GM19043 (cell line): ENCODE results near the gene SZT2.

ENCODE experiments used
- ATAC-seq: cut with Tn5 transposase; IDR thresholded peaks from one replicate; pipeline ENCODE4 v1.9.1; 2021; ENCODE audit warnings: low read depth; ENCODE audit not compliant: unreplicated experiment

The SZT2 gene

GRCh38 chr1:43421976-43422750 lies 32.5 kb downstream of the SZT2 start:
- no peak for ATAC-seq

GRCh38 chr1:43422995-43423671 lies 33.4 kb downstream of the SZT2 start:
- ATAC-seq = no peak

DNA sequence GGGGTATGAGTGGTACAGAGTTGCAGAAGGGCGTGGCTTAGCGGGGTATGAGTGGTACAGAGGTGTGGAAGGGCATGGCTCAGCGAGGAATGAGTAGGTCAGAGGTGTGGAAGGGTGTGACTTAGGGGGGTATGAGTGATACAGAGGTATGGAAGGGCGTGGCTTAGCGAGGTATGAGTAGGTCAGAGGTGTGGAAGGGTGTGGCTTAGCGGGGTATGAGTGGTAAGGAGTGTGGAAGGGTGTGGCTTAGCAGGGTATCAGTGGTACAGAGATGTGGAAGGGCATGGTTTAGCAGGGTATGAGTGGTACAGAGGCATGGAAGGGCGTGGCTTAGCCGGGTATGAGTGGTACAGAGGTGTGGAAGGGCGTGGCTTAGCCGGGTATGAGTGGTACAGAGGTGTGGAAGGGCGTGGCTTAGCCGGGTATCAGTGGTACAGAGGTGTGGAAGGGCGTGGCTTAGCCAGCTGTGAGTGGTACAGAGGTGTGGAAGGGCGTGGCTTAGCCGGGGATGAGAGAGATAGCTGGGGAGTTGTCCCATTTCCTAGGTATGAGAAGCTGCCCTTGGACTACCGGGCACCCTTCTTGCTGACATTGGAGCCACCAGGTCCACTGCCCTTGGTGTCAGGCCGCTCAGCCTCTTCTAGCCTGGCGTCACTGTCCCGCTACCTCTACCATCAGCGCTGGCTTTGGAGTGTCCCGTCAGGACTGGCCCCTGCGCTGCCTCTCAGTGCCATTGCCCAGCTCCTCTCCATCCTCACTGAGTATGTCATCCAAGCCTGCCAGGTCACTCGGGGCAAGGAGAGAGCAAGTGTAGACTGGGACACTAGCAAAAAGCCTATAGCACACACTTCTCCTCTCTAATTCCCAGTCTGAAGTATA lies 34.2 kb downstream of the SZT2 start:
- ATAC-seq = no peak

GRCh38 chr1:43425045-43425444 lies 35.3 kb downstream of the SZT2 start:
- no peak for ATAC-seq

DNA sequence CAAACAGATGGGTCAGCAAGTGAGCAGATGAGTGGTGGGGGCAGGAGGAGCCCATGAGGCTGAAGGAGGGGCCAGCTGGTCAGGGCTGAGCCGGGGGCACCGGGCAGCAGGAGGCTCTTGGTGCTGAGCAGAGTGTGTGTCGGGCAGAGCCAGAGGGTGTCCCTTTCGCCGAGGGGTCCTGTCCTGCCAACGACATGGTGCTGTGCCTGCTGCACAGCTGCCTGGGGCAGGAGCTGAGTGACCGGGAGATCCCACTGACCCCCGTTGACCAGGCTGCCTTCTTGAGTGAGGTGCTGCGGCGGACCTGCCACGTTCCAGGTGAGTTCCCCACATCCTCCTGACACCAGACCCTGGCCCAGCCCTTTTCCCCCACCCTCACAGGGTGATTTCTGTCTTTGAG lies 36.5 kb downstream of the SZT2 start:
- ATAC-seq = no peak

DNA sequence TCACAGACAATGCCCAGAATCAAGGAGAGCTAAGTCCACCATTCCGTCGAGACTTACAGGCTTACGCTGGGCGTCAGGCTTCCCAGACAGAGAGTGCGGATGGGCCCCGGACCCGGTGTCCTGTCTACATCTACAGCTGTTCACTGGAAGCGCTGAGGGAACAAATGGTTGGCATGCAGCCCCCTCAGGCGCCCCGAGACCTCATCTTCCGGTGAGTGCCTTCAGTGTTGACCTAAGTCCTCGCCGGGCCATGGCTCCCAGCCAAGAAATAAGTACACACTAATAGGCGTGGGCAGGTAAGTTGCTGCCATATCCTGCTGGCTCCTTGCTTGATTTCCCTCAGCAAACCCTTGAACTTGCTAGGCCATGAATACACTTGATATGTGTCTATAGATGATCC lies 37.8 kb downstream of the SZT2 start:
- no peak for ATAC-seq

GRCh38 chr1:43427941-43428340 lies 38.2 kb downstream of the SZT2 start:
- no peak for ATAC-seq

GRCh38 chr1:43430831-43431230 lies 41.1 kb downstream of the SZT2 start:
- ATAC-seq = no peak

- no peak for ATAC-seq
Measured at GRCh38 chr1:43431676-43432075, 42.0 kb downstream of the SZT2 start.

DNA sequence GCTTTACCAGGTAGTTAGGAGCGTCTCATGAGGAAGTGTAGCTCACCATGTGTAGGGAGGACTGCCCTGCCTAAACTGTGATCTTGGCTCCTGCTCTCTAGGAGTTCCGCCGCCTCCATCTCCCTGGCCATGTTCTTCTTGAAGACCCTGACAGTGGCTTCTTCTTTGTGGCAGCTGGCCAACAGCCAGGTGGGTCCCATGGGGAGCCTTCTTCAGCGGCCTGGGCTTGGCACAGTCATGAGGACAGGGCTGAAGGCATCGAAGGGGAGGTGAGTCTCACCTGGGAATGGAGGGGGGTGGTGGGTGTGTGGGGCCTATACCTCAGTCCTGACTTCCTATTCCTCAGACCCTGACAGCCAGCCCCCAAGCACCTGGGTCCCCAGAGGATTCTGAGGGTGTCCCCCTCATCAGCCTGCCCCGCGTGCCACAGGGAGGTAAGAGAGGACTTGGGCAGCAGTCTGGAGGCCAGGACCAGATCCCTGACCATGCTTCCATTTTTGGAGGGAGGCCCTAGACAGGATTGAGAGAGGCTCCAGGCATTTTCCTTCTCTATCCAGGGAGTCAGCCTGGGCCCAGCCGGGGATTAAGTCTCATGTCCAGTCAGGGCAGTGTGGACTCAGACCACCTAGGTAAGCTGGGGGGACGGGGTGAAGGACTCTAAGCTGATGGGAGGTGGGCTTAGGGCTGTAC lies 42.6 kb downstream of the SZT2 start:
- ATAC-seq = no peak

- ATAC-seq = no peak
Measured at GRCh38 chr1:43432907-43433306, 43.2 kb downstream of the SZT2 start.

DNA sequence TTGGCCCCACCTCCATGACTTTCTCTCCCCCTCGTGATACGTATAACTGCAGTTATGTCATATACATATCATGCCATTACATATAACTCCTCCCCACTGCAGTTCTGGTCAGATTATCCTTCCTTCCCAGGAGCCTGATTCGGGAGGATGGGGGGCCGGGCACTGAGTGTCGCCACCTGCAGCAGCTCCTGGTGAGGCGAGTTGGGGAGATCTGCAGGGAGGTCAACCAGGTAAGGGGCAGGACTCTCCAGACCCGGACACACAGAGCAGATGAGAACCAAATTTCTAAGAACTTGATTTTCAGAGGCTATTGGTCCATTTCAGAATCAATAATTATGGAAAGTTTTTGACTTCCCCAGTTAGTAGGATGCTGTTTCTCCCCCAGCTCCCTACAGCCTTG lies 44.6 kb downstream of the SZT2 start:
- no peak for ATAC-seq

- no peak for ATAC-seq
Measured at GRCh38 chr1:43435146-43436145, 45.7 kb downstream of the SZT2 start.

- no peak for ATAC-seq
Measured at GRCh38 chr1:43436371-43436770, 46.7 kb downstream of the SZT2 start.

DNA sequence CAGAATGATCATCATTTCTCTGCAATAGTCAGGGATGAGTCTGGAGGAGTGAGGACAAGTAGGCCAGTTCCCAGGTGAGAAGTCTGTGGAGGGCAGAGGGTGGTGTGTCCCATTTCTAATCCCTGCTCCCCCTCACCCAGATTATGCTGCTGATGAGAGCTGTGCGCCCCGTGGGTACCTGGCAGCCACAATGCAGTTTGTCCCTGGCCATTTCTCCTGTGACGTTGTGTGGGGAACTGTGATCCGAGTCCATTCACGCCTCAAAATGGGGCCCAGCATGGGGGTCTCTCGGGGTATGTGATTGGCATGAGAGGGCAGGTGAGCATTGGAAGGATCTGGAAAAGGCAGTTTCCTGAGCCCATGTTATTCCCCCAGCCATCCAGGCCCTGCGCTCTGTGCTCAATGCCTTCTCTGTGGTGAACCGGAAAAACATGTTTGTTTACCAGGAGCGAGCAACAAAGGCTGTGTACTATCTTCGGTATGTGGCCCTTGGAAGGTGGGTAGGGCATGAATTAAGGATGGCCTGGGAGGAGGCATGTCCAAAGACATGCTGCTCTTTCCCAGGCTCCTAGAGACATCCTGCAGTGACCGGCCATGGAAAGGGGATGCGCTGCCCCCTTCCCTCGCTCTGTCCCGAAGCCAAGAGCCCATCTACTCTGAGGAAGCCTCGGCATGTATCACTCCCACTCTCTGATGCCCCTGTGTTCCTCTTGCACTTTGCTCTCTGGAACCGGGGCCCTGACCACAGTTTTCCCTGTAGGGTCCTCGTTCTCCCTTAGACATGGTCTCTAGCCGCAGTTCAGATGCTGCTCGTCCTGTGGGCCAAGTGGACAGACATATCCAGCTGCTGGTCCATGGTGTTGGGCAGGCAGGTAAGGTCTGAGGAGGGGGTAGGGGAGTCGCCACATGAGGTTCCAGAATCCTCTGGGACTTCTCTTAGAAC lies 47.6 kb downstream of the SZT2 start:
- ATAC-seq = no peak

GRCh38 chr1:43438006-43438405 lies 48.3 kb downstream of the SZT2 start:
- no peak for ATAC-seq

DNA sequence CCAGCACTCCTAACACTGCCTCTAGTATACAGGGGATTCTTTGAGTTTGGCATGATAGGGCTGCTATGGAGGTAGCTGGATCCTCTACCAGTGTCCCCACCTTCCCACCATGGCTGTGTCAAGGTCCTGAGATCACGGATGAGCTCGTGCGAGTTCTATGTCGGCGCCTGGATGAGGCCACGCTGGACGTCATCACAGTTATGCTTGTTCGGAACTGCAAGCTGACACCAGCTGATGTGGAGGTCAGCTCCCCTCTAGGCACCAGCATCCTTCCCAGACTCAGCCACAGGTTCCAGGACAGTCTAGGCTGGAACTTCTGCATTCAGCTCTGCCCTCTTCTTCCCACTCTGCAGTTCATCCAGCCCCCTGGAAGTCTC lies 48.9 kb downstream of the SZT2 start:
- ATAC-seq = no peak

DNA sequence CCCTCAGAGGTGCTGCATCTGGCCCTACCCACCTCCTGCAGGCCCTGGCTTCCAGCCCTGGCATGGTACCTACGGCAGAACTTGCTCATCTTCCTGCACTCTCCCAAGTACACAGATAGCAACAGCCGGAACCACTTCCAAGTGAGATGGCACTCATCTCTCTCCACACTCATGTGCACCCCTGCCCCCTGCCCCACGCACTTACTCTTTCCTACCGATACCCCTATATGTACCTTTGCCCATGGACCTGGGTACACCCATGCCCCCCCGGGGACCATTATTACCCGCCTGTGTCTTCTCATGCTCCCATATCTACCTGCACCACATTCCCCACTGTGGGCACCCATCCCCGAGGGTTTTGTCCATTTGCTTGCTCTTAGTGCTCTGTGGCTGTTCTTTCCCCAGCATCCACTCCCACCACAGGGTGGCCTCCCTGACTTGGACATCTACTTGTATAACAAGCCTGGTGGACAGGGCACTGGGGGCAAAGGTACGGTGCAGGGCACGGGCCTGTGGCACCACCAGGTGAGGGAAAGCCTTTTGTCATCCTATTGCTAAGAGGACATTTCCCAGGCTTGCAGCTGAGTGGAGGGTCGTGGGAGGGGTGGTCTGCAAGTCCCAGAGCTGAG lies 49.4 kb downstream of the SZT2 start:
- ATAC-seq = no peak
